ENCODE results near the gene LALBA.

DNA sequence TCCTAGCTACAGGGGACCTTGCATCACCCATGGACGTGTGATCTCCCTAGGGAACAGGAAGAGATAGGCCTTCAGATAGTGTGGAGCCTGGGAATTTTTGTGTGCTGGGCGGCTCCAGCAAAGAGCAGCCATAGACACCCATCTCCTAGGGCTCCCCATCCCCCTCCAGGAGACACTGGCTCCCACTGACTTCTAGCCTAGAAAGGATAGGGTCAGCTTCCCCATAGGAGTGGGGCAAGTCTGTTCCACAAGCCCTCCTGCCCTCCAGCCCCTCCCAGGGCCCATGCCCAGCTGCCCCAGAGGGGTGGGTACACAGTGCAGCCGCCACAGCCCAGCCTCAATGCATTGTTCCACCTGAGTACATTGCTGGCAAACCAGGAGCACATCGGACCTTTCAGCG is 16.5 kb upstream of the LALBA start:
- no peak for TF ChIP-seq SUZ12 (IDR thresholded peaks at IDR 0.05; ENCODE audit: extremely low read depth, insufficient read depth, insufficient read length)
- no peak for TF ChIP-seq ZNF274 (IDR thresholded peaks at IDR 0.05; ENCODE audit: low read depth, low read length)
- TF ChIP-seq YY1 (IDR thresholded peaks at IDR 0.05; ENCODE audit: insufficient read depth, insufficient read length), result no peak

Data from NT2/D1 (cell line).